GM23338 (cell line): Measurements from ENCODE around the gene WSB2. TPM values are rescaled to one million over a fixed set of nuclear protein-coding genes. Genes with fewer than 3 reads are reported as not detected.

Experiments used
- ATAC-seq: fragments of 200-7000 bp; cut with Tn5 transposase; 3 replicates; pipeline ENCODE4 v1.9.1; 2020
- DNase-seq: peaks from one replicate; pipeline ENCODE4 v3.0.0-alpha.2; 2015; ENCODE audit warnings: low spot score
- H2AFZ ChIP-seq: fragments of 200-600 bp; sonication (generic); 2 replicates; pipeline ENCODE4 v1.8.0; 2016; ENCODE audit warnings: antibody characterized with exemption, mild to moderate bottlenecking, moderate library complexity
- H3F3A ChIP-seq: fragments of 200-600 bp; sonication (generic); replicated peaks from 2 replicates; pipeline ENCODE4 v1.8.0; 2017; ENCODE audit warnings: antibody characterized with exemption, mixed run types, low read depth
- H3K27ac ChIP-seq: fragments of 200-600 bp; sonication (generic); 2 replicates; pipeline ENCODE4 v1.6.1; 2016; ENCODE audit warnings: low read depth
- H3K27me3 ChIP-seq: fragments of 200-600 bp; sonication (generic); 2 replicates; pipeline ENCODE4 v1.8.0; 2016; ENCODE audit warnings: mild to moderate bottlenecking, mixed run types, moderate library complexity; ENCODE audit not compliant: insufficient read depth
- H3K36me3 ChIP-seq: fragments of 200-600 bp; sonication (generic); 2 replicates; pipeline ENCODE4 v1.8.0; 2016; ENCODE audit warnings: mild to moderate bottlenecking; ENCODE audit not compliant: insufficient read depth
- H3K4me1 ChIP-seq: fragments of 200-600 bp; sonication (generic); 2 replicates; pipeline ENCODE4 v1.8.0; 2016; ENCODE audit warnings: mild to moderate bottlenecking, moderate library complexity; ENCODE audit not compliant: insufficient read depth
- H3K4me2 ChIP-seq: fragments of 200-600 bp; sonication (generic); 2 replicates; pipeline ENCODE4 v1.7.1; 2017; ENCODE audit warnings: mixed run types
- H3K4me3 ChIP-seq: fragments of 200-600 bp; sonication (generic); 2 replicates; pipeline ENCODE4 v1.6.1; 2016; ENCODE audit warnings: mixed run types
- H3K79me2 ChIP-seq: fragments of 200-600 bp; sonication (generic); replicated peaks from 2 replicates; pipeline ENCODE4 v1.8.0; 2017; ENCODE audit warnings: mild to moderate bottlenecking; ENCODE audit not compliant: insufficient read depth
- H3K9me2 ChIP-seq: fragments of 200-600 bp; sonication (generic); 2 replicates; pipeline ENCODE4 v1.8.0; 2017; ENCODE audit not compliant: insufficient read depth
- H4K20me1 ChIP-seq: fragments of 200-600 bp; sonication (generic); replicated peaks from 2 replicates; pipeline ENCODE4 v1.8.0; 2017; ENCODE audit warnings: mild to moderate bottlenecking; ENCODE audit not compliant: insufficient read depth
- H3K27ac Mint-ChIP-seq: 2 replicates; pipeline ENCODE4 v1.8.0; 2020; ENCODE audit warnings: inconsistent platforms, mild to moderate bottlenecking, moderate library complexity, mixed read lengths
- H3K27me3 Mint-ChIP-seq: 3 replicates; pipeline ENCODE4 v1.8.0; 2022; ENCODE audit warnings: low read depth, mild to moderate bottlenecking, moderate library complexity, mixed read lengths, inconsistent platforms; ENCODE audit not compliant: insufficient read depth, poor library complexity
- H3K36me3 Mint-ChIP-seq: 3 replicates; pipeline ENCODE4 v1.8.0; 2021; ENCODE audit warnings: low read depth, mild to moderate bottlenecking, inconsistent platforms, moderate library complexity, mixed read lengths
- H3K4me1 Mint-ChIP-seq: 3 replicates; pipeline ENCODE4 v1.8.0; 2020; ENCODE audit warnings: mild to moderate bottlenecking, inconsistent platforms, mixed read lengths
- H3K4me3 Mint-ChIP-seq: 3 replicates; pipeline ENCODE4 v1.8.0; 2021; ENCODE audit warnings: moderate library complexity, mild to moderate bottlenecking, inconsistent platforms, mixed read lengths
- H3K9me3 Mint-ChIP-seq: 3 replicates; pipeline ENCODE4 v1.8.0; 2020; ENCODE audit warnings: moderate library complexity, mild to moderate bottlenecking, inconsistent platforms, mixed read lengths
- CREB1 ChIP-seq: fragments of 250-450 bp; sonication (Bioruptor Pico); IDR thresholded peaks from 2 replicates; pipeline ENCODE4 v1.5.0; 2020; ENCODE audit warnings: low read depth, mild to moderate bottlenecking, moderate library complexity
- EZH2 ChIP-seq: fragments of 200-600 bp; sonication (generic); IDR thresholded peaks from one replicate; pipeline ENCODE4 v1.8.0; 2017; ENCODE audit warnings: antibody characterized with exemption, mild to moderate bottlenecking, low read depth; ENCODE audit not compliant: unreplicated experiment
- EZH2phosphoT487 ChIP-seq: fragments of 200-600 bp; sonication (generic); IDR thresholded peaks from one replicate; pipeline ENCODE4 v1.8.1; 2018; ENCODE audit warnings: antibody characterized with exemption; ENCODE audit not compliant: unreplicated experiment
- JUNB ChIP-seq: IDR thresholded peaks from one replicate; pipeline ENCODE4 v1.6.1; 2016; ENCODE audit warnings: antibody characterized with exemption; ENCODE audit not compliant: unreplicated experiment
- POLR2AphosphoS5 ChIP-seq: IDR thresholded peaks from 2 replicates; pipeline ENCODE4 v1.6.1; 2016; ENCODE audit warnings: antibody characterized with exemption, low read depth
- ZNF114 ChIP-seq: fragments of 250-450 bp; sonication (Bioruptor Pico); IDR thresholded peaks from 2 replicates; pipeline ENCODE4 v1.5.0; 2020; ENCODE audit warnings: mild to moderate bottlenecking, moderate library complexity
- polyA plus RNA-seq: library from polyadenylated mRNA; unstranded; fragments of >200 nt; fragmentation: Nextera tagmentation; extraction: Ambion mirVana; gene quantifications from 2 replicates; pipeline ENCODE4 v1.2.1, GENCODE V29; 2016
- total RNA-seq: library from RNA; depleted of rRNA; stranded (reverse); fragments of >200 nt; shearing (Covaris generic); gene quantifications from 2 replicates; pipeline ENCODE4 v1.2.3, GENCODE V29; 2014
- TF ChIP-seq, protein P1 (sequence below), 2 experiments: fragments of 200-600 bp in 1 of 2; sonication (generic) in 1 of 2; conservative IDR thresholded peaks; 2 replicates each; pipeline versions ENCODE4 v1.5.1 to v1.6.1; 2016 to 2017; ENCODE audit warnings: antibody characterized with exemption in 2 of 2, low read depth in 2 of 2, mild to moderate bottlenecking in 2 of 2, moderate library complexity in 1 of 2
- TF ChIP-seq, protein P2 (sequence below): IDR thresholded peaks from one replicate; pipeline ENCODE4 v1.6.1; 2018; ENCODE audit warnings: antibody characterized with exemption; ENCODE audit not compliant: unreplicated experiment

Gene WSB2
- total and polyA plus RNA-seq, 2 experiments from 2014 or later: 36.6 to 60.8 TPM

DNA sequence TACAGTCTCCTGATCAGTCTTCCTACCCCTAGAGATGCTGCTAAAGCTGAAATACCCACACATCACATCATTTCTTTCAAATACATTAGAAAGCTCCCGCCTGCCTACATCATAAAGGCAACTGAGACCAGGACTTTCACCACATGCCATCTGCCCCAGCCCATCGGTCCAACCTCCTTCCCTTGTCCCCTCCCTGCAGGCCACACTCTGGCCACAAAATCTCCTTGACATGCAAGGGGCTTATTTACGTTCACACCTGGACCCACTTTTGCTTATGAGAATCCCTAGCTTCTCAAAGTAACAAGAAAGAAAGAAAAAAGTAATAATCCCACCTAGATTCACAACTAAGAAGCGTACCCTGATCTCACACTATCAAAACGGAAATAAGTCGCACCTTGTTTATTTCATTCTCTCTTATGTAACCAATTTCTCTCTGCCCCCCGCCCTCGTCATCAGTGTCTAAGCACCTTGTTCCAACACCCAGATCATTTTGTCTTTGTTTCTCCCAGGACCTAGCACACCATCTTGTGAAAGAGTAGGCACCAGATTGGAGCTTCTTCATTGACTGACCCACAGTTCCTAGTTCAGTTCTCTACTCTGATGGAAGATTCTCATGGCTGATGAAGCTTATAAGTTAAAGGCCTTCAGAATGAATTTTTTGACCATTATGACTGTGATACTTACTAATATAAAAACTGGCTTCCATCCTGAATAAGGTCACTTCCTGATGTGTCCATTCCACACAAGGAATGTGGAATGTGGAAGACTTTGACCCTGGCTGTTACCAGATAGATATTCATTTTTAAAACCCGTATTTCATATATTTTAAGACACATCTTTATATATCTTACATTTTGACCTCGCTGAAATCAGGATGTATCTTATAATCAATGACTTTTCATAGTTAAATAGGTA, 7.7 kb downstream of the WSB2 start:
- Histone ChIP-seq H3K27ac (peak overlapping the region; percentile 18; the same call in 1 of the 2 replicates), H3K79me2 (peaks cover 61% of the 10 kb centered on the region), H2AFZ (no peak overlapping the region), H3K9me2 (no peaks in the 10 kb centered on the region), H3K36me3 (peaks cover 19% of the 10 kb centered on the region; the same call in 1 of the 2 replicates), H3F3A (peaks cover 17% of the 10 kb centered on the region; the same call in 1 of the 2 replicates), H3K4me1 (no peaks in the 10 kb centered on the region), H4K20me1 (peaks cover 17% of the 10 kb centered on the region; the same call in 1 of the 2 replicates), H3K27me3 (no peaks in the 10 kb centered on the region), H3K4me3 (no peak overlapping the region), H3K4me2 (no peak overlapping the region)
- ATAC-seq (no peak), DNase-seq (no peak)
- Mint-ChIP-seq H3K27ac (peak overlapping the region; percentile 8; the same call in 1 of the 2 replicates), H3K4me1 (peaks cover 19% of the 10 kb centered on the region), H3K4me3 (no peak overlapping the region), H3K27me3 (peaks cover 2% of the 10 kb centered on the region), H3K9me3 (no peaks in the 10 kb centered on the region), H3K36me3 (peaks cover 45% of the 10 kb centered on the region)
- TF ChIP-seq CREB1 (CRISPR knock-in tag): no peak
- TF ChIP-seq EZH2: no peak
- TF ChIP-seq POLR2AphosphoS5: no peak
- no peak for TF ChIP-seq ZNF114
- TF ChIP-seq, protein P1, sequence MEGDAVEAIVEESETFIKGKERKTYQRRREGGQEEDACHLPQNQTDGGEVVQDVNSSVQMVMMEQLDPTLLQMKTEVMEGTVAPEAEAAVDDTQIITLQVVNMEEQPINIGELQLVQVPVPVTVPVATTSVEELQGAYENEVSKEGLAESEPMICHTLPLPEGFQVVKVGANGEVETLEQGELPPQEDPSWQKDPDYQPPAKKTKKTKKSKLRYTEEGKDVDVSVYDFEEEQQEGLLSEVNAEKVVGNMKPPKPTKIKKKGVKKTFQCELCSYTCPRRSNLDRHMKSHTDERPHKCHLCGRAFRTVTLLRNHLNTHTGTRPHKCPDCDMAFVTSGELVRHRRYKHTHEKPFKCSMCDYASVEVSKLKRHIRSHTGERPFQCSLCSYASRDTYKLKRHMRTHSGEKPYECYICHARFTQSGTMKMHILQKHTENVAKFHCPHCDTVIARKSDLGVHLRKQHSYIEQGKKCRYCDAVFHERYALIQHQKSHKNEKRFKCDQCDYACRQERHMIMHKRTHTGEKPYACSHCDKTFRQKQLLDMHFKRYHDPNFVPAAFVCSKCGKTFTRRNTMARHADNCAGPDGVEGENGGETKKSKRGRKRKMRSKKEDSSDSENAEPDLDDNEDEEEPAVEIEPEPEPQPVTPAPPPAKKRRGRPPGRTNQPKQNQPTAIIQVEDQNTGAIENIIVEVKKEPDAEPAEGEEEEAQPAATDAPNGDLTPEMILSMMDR (conservative IDR thresholded peaks at IDR 0.05; ENCODE audit: low read depth in 2 of 2): no peak
- TF ChIP-seq JUNB: no peak
- TF ChIP-seq, protein P2, sequence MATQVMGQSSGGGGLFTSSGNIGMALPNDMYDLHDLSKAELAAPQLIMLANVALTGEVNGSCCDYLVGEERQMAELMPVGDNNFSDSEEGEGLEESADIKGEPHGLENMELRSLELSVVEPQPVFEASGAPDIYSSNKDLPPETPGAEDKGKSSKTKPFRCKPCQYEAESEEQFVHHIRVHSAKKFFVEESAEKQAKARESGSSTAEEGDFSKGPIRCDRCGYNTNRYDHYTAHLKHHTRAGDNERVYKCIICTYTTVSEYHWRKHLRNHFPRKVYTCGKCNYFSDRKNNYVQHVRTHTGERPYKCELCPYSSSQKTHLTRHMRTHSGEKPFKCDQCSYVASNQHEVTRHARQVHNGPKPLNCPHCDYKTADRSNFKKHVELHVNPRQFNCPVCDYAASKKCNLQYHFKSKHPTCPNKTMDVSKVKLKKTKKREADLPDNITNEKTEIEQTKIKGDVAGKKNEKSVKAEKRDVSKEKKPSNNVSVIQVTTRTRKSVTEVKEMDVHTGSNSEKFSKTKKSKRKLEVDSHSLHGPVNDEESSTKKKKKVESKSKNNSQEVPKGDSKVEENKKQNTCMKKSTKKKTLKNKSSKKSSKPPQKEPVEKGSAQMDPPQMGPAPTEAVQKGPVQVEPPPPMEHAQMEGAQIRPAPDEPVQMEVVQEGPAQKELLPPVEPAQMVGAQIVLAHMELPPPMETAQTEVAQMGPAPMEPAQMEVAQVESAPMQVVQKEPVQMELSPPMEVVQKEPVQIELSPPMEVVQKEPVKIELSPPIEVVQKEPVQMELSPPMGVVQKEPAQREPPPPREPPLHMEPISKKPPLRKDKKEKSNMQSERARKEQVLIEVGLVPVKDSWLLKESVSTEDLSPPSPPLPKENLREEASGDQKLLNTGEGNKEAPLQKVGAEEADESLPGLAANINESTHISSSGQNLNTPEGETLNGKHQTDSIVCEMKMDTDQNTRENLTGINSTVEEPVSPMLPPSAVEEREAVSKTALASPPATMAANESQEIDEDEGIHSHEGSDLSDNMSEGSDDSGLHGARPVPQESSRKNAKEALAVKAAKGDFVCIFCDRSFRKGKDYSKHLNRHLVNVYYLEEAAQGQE: no peak
- no peak for TF ChIP-seq EZH2phosphoT487
